Fibroblast of lung (primary cell): ENCODE results near the gene MROH2A. TPM values are rescaled to one million over a fixed set of nuclear protein-coding genes. Genes with fewer than 3 reads are reported as not detected.

Source experiments
- DNase-seq, 2 donors: peaks; one replicate each; pipeline versions ENCODE4 v3.0.0 to v3.0.0-alpha.2; 2010; ENCODE audit warnings: low read depth in 2 of 2
- H2AFZ ChIP-seq: 2 replicates; pipeline ENCODE4 v1.5.1; 2012; ENCODE audit warnings: low read length, control low read depth, inconsistent platforms
- H3K27ac ChIP-seq: 2 replicates; pipeline ENCODE4 v1.5.1; 2011; ENCODE audit warnings: low read length, control low read depth; ENCODE audit not compliant: insufficient read depth
- H3K27me3 ChIP-seq: 2 replicates; pipeline ENCODE4 v1.5.1; 2011; ENCODE audit warnings: mild to moderate bottlenecking, low read length; ENCODE audit not compliant: control insufficient read depth, insufficient read depth
- H3K36me3 ChIP-seq: 2 replicates; pipeline ENCODE4 v1.5.1; 2011; ENCODE audit warnings: low read length; ENCODE audit not compliant: control insufficient read depth, insufficient read depth
- H3K4me1 ChIP-seq: 2 replicates; pipeline ENCODE4 v1.5.1; 2011; ENCODE audit warnings: low read length; ENCODE audit not compliant: control insufficient read depth, insufficient read depth; ENCODE audit errors: extremely low read depth
- H3K4me2 ChIP-seq: 2 replicates; pipeline ENCODE4 v1.5.1; 2011; ENCODE audit warnings: low read length, control low read depth; ENCODE audit not compliant: insufficient read depth; ENCODE audit errors: extremely low read depth
- H3K4me3 ChIP-seq, 4 experiments: fragments of 200-600 bp in 1 of 4; sonication (generic) in 1 of 4; replicated peaks in 1 of 4; 2 replicates each; pipeline ENCODE4 v1.5.1; 2011 to 2016; ENCODE audit warnings: low read length in 4 of 4, low read depth in 3 of 4, mild to moderate bottlenecking in 3 of 4, control low read depth in 2 of 4, inconsistent platforms in 1 of 4, mixed read lengths in 1 of 4; ENCODE audit not compliant: insufficient read depth in 1 of 4; ENCODE audit errors: control extremely low read depth in 1 of 4
- H3K79me2 ChIP-seq: 2 replicates; pipeline ENCODE4 v1.5.1; 2012; ENCODE audit warnings: mild to moderate bottlenecking, low read length, inconsistent platforms; ENCODE audit not compliant: control insufficient read depth, insufficient read depth
- H3K9ac ChIP-seq: 2 replicates; pipeline ENCODE4 v1.5.1; 2011; ENCODE audit warnings: mild to moderate bottlenecking, low read length, control low read depth; ENCODE audit not compliant: insufficient read depth
- H3K9me3 ChIP-seq: 2 replicates; pipeline ENCODE4 v1.5.1; 2012; ENCODE audit warnings: low read depth, low read length; ENCODE audit not compliant: control insufficient read depth, insufficient read depth
- H4K20me1 ChIP-seq: 2 replicates; pipeline ENCODE4 v1.5.1; 2011; ENCODE audit warnings: low read length; ENCODE audit not compliant: control insufficient read depth, insufficient read depth; ENCODE audit errors: extremely low read depth
- CTCF ChIP-seq, 2 donors: IDR thresholded peaks in 1 of 2; conservative IDR thresholded peaks in 1 of 2; 1 replicate in 1 of 2; 2 replicates in 1 of 2; pipeline ENCODE4 v1.5.1; 2011 to 2012; ENCODE audit warnings: low read length in 2 of 2, control low read depth in 1 of 2, inconsistent platforms in 1 of 2, low read depth in 1 of 2, mild to moderate bottlenecking in 1 of 2
- EZH2 ChIP-seq: IDR thresholded peaks from 2 replicates; pipeline ENCODE4 v1.5.1; 2012; ENCODE audit warnings: low read length, control low read depth, mild to moderate bottlenecking; ENCODE audit errors: missing control alignments
- polyA plus RNA-seq, 2 donors: library from polyadenylated mRNA; depleted of rRNA in 1 of 2; stranded (reverse) in 1 of 2; unstranded in 1 of 2; fragments of >200 nt; gene quantifications; 2 replicates each; pipeline ENCODE4 v1.2.1, GENCODE V29; 2011 to 2012; ENCODE audit warnings: missing spikeins in 1 of 2
- total RNA-seq: library from RNA; depleted of rRNA; stranded (reverse); fragments of >200 nt; gene quantifications from 2 replicates; pipeline ENCODE4 v1.2.1, GENCODE V29; 2014

MROH2A gene
- total and polyA plus RNA-seq, 2 donors (not counting 1 experiment from before 2014, with no cell fraction given) = not detected

DNA sequence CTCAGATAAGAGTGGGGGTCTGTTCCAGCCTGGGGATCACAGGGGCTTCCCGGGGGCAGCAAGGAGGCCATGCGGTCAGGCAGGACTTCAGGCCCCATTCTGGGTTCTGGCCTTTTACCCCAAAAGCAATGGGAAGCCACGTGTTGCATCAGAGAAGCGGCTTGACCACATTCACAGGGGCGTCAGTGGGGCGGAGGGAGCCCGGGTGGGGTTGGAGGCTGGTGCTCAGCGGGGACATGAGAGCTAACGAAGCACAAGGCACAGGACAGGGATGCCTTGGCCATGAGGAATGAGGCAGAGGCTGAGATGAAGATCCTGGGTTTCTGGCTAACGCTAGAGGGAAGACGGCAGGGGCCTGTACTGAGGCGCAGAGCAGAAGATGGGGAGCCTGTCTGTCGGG lies 70.1 kb downstream of the MROH2A start:
- no peak for DNase-seq

DNA sequence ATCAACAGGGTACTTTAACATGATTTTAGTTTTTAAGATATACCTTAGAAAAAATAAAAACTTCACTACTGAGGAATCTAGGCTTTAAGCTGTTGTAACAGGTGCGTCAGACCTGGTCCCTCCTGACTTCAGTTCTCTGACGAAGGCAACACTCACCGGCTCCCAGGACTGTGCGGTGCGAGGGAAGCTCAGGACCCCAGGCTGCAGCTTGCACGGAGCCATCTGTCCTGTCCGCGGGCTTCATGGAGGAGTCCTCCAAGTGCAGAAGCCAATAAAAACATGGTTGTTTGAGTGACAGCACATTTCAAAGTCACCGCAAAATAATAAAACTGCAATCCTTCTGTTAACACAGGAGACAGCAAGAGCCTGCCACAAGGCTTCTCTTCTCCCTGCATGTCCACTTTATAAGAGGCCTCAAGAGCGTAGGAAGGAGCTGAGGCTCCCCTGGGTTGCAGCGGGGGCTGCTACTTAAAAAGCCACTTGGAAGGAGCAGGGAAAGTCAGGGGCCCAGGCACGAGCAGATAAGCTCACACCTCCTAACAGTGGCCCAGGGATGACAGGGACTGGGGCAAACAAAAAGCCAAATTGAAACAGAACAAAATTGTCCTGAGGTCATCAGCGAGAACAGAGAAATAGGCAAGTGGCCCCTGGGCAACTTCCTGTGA lies 71.6 kb downstream of the MROH2A start:
- no peaks in the 10 kb centered on the region for H4K20me1 ChIP-seq
- no peak overlapping the region for H3K27ac ChIP-seq
- no peak overlapping the region for H3K4me2 ChIP-seq
- H2AFZ ChIP-seq = no peak overlapping the region
- H3K4me3 ChIP-seq = no peak overlapping the region
- peaks cover 74% of the 10 kb centered on the region for H3K79me2 ChIP-seq
- H3K4me1 ChIP-seq = peaks cover 3% of the 10 kb centered on the region
- H3K36me3 ChIP-seq = peaks cover 11% of the 10 kb centered on the region
- no peak for DNase-seq
- TF ChIP-seq CTCF (conservative IDR thresholded peaks at IDR 0.05 in 1 of 2, IDR thresholded peaks at IDR 0.05 in 1 of 2; ENCODE audit: low read depth in 1 of 2, low read length in 2 of 2) (no peak), EZH2 (no peak)
- H3K9me3 ChIP-seq = no peaks in the 10 kb centered on the region
- no peaks in the 10 kb centered on the region for H3K27me3 ChIP-seq
- H3K9ac ChIP-seq = no peak overlapping the region

More for the DNA sequence above, 70.1 kb downstream of the MROH2A start:
- no peaks in the 10 kb centered on the region for H3K27me3 ChIP-seq
- no peaks in the 10 kb centered on the region for H3K9me3 ChIP-seq
- H2AFZ ChIP-seq = no peak overlapping the region
- no peak overlapping the region for H3K27ac ChIP-seq
- H3K4me3 ChIP-seq = no peak overlapping the region
- H3K36me3 ChIP-seq = peaks cover 17% of the 10 kb centered on the region
- no peak overlapping the region for H3K4me2 ChIP-seq
- no peak for TF ChIP-seq CTCF (conservative IDR thresholded peaks at IDR 0.05 in 1 of 2, IDR thresholded peaks at IDR 0.05 in 1 of 2; ENCODE audit: low read depth in 1 of 2, low read length in 2 of 2)
- TF ChIP-seq EZH2 = no peak
- H3K4me1 ChIP-seq = peaks cover 3% of the 10 kb centered on the region
- H3K9ac ChIP-seq = no peak overlapping the region
- peaks cover 75% of the 10 kb centered on the region for H3K79me2 ChIP-seq
- no peaks in the 10 kb centered on the region for H4K20me1 ChIP-seq

- Histone ChIP-seq H3K27ac (no peak overlapping the region), H3K9me3 (no peaks in the 10 kb centered on the region), H2AFZ (no peak overlapping the region), H3K79me2 (peaks cover 72% of the 10 kb centered on the region), H3K4me1 (peaks cover 6% of the 10 kb centered on the region), H3K27me3 (no peaks in the 10 kb centered on the region), H3K9ac (no peak overlapping the region), H4K20me1 (no peaks in the 10 kb centered on the region), H3K36me3 (peaks cover 10% of the 10 kb centered on the region), H3K4me2 (no peak overlapping the region), H3K4me3 (no peak overlapping the region)
- TF ChIP-seq EZH2 (no peak), CTCF (conservative IDR thresholded peaks at IDR 0.05 in 1 of 2, IDR thresholded peaks at IDR 0.05 in 1 of 2; ENCODE audit: low read depth in 1 of 2, low read length in 2 of 2) (no peak)
- no peak for DNase-seq
Measured at GRCh38 chr2:233850745-233851144, 72.6 kb downstream of the MROH2A start.
